ENCODE data around the gene GEMIN7. TPM values are rescaled to one million over a fixed set of nuclear protein-coding genes. Genes with fewer than 3 reads are reported as not detected.
A peak's percentile ranks its signal among the peaks of the same experiment; 100 is the strongest.

Gene GEMIN7
- total and polyA plus RNA-seq, 2 of the 13 experiments (the other 11 are each of a cell fraction or from before 2014, with no cell fraction given), result 24.1 to 30.6 TPM

DNA sequence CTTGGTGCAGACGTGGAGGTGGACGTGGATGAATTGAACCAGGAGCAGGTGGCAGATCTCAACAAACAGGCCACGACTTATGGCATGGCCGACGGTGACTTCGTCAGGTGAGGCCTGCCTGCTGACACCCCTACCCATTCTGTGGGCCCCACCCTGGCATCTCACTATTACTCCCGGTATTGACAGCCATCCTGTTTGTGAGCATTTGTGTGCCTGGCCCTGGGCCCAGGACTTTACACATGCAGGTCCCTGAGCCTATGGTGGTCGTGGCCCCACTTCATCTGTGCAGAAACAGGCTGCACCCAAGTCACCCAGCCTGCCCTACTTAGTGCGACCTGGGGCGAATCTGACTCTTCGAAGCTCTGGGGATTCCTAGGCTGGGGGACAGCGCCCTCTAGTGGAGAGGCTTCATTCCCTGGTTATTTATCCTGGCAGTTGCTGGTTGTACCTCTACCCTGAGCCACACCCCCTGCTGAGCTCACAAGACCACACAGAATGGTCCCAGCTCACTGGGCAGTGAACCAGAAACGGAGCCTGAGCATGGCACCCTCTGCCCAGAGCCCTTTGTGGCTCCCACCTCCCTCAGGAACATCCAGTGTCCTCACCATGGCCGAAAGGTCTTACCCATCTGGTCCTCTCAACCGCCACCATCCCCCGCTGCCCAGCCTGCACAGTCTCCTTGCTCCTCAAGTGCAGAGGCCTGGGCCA, 19.6 kb upstream of the GEMIN7 start (continued):
- no peak for TF ChIP-seq PREB (CRISPR knock-in tag; IDR thresholded peaks at IDR 0.05)
- TF ChIP-seq IKZF5 (CRISPR knock-in tag; IDR thresholded peaks at IDR 0.05), result no peak
- TF ChIP-seq, protein P1, sequence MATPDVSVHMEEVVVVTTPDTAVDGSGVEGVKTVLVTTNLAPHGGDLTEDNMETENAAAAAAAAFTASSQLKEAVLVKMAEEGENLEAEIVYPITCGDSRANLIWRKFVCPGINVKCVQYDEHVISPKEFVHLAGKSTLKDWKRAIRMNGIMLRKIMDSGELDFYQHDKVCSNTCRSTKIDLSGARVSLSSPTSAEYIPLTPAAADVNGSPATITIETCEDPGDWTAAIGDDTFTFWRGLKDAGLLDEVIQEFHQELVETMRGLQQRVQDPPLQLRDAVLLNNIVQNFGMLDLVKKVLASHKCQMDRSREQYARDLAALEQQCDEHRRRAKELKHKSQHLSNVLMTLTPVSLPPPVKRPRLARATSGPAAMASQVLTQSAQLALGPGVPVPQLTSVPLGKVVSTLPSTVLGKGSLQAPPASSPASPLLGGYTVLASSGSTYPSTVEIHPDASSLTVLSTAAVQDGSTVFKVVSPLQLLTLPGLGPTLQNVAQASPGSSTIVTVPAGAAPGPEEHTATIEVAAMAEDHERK (CRISPR knock-in tag; IDR thresholded peaks at IDR 0.05; ENCODE audit: low read depth), result no peak
- TF ChIP-seq BRCA1 (CRISPR knock-in tag; IDR thresholded peaks at IDR 0.05), result no peak
- TF ChIP-seq ZNF792 (CRISPR knock-in tag; IDR thresholded peaks at IDR 0.05), result no peak
- TF ChIP-seq SMAD3 (CRISPR knock-in tag; IDR thresholded peaks at IDR 0.05), result no peak
- no peak for TF ChIP-seq ZNF329 (CRISPR knock-in tag; IDR thresholded peaks at IDR 0.05; ENCODE audit: low read depth)
- 0 out of 2 replicates have a peak, but pooled peaks have one; percentile 27 for TF ChIP-seq ELF3 (CRISPR knock-in tag; IDR thresholded peaks at IDR 0.05)
- TF ChIP-seq FOXP1 (IDR thresholded peaks at IDR 0.05), result no peak
- no peak for TF ChIP-seq FOXP1 (CRISPR knock-in tag; IDR thresholded peaks at IDR 0.05)
- TF ChIP-seq KDM2A (CRISPR knock-in tag; IDR thresholded peaks at IDR 0.05; ENCODE audit: borderline replicate concordance, low read depth), result peak; percentile 27; the same call in 1 of the 2 replicates
- no peak for TF ChIP-seq RFX5 (IDR thresholded peaks at IDR 0.05; ENCODE audit: low read depth, low read length)
- 0 out of 2 replicates have a peak, but pooled peaks have one; percentile 23 for TF ChIP-seq TSC22D2 (CRISPR knock-in tag; IDR thresholded peaks at IDR 0.05; ENCODE audit: borderline replicate concordance)
- TF ChIP-seq PAF1 (CRISPR knock-in tag; IDR thresholded peaks at IDR 0.05), result no peak
- TF ChIP-seq, protein P2, sequence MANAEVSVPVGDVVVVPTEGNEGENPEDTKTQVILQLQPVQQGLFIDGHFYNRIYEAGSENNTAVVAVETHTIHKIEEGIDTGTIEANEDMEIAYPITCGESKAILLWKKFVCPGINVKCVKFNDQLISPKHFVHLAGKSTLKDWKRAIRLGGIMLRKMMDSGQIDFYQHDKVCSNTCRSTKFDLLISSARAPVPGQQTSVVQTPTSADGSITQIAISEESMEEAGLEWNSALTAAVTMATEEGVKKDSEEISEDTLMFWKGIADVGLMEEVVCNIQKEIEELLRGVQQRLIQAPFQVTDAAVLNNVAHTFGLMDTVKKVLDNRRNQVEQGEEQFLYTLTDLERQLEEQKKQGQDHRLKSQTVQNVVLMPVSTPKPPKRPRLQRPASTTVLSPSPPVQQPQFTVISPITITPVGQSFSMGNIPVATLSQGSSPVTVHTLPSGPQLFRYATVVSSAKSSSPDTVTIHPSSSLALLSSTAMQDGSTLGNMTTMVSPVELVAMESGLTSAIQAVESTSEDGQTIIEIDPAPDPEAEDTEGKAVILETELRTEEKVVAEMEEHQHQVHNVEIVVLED (CRISPR knock-in tag; IDR thresholded peaks at IDR 0.05; ENCODE audit: borderline replicate concordance), result no peak
- TF ChIP-seq, protein P3, sequence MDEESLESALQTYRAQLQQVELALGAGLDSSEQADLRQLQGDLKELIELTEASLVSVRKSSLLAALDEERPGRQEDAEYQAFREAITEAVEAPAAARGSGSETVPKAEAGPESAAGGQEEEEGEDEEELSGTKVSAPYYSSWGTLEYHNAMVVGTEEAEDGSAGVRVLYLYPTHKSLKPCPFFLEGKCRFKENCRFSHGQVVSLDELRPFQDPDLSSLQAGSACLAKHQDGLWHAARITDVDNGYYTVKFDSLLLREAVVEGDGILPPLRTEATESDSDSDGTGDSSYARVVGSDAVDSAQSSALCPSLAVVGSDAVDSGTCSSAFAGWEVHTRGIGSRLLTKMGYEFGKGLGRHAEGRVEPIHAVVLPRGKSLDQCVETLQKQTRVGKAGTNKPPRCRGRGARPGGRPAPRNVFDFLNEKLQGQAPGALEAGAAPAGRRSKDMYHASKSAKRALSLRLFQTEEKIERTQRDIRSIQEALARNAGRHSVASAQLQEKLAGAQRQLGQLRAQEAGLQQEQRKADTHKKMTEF (CRISPR knock-in tag; IDR thresholded peaks at IDR 0.05), result no peak
- TF ChIP-seq ZFP36 (IDR thresholded peaks at IDR 0.05; ENCODE audit: borderline replicate concordance, low read depth, low read length, partially characterized antibody), result no peak
- TF ChIP-seq ZNF574 (CRISPR knock-in tag; IDR thresholded peaks at IDR 0.05), result peak; percentile 52; the same call in 1 of the 2 replicates
- no peak for TF ChIP-seq ZNF704 (CRISPR knock-in tag; IDR thresholded peaks at IDR 0.05; ENCODE audit: borderline replicate concordance)
